ENCODE data around the gene HERPUD1. TPM values are rescaled to one million over a fixed set of nuclear protein-coding genes. Genes with fewer than 3 reads are reported as not detected.

Gene HERPUD1
- polyA plus RNA-seq, 2 of the 4 experiments (the other 2 are of a cell fraction), result 65.8 to 140 TPM

GRCh38 chr16:56923481-56924091 lies 8.4 kb upstream of the HERPUD1 start (continued):
- TF ChIP-seq, protein P1, sequence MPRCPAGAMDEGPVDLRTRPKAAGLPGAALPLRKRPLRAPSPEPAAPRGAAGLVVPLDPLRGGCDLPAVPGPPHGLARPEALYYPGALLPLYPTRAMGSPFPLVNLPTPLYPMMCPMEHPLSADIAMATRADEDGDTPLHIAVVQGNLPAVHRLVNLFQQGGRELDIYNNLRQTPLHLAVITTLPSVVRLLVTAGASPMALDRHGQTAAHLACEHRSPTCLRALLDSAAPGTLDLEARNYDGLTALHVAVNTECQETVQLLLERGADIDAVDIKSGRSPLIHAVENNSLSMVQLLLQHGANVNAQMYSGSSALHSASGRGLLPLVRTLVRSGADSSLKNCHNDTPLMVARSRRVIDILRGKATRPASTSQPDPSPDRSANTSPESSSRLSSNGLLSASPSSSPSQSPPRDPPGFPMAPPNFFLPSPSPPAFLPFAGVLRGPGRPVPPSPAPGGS (IDR thresholded peaks at IDR 0.05), result no peak
- TF ChIP-seq CBX2 (IDR thresholded peaks at IDR 0.05; ENCODE audit: borderline replicate concordance, low read depth), result no peak
- TF ChIP-seq RNF2 (IDR thresholded peaks at IDR 0.05; ENCODE audit: borderline replicate concordance, low read depth), result no peak
- TF ChIP-seq E2F6 (IDR thresholded peaks at IDR 0.05; ENCODE audit: borderline replicate concordance, low read depth), result no peak
- no peak for TF ChIP-seq KDM1A (IDR thresholded peaks at IDR 0.05; ENCODE audit: low read depth)
- TF ChIP-seq, protein P2, sequence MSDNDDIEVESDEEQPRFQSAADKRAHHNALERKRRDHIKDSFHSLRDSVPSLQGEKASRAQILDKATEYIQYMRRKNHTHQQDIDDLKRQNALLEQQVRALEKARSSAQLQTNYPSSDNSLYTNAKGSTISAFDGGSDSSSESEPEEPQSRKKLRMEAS (IDR thresholded peaks at IDR 0.05), result no peak

GRCh38 chr16:56927471-56927870 lies 4.5 kb upstream of the HERPUD1 start:
- TF ChIP-seq EHMT2 (IDR thresholded peaks at IDR 0.05; ENCODE audit: low read depth), result no peak
- no peak for TF ChIP-seq PBX3 (IDR thresholded peaks at IDR 0.05)
- no peak for TF ChIP-seq NPAS2 (CRISPR knock-in tag; IDR thresholded peaks at IDR 0.05; ENCODE audit: borderline replicate concordance)
- TF ChIP-seq E2F6 (IDR thresholded peaks at IDR 0.05; ENCODE audit: borderline replicate concordance, low read depth), result no peak
- TF ChIP-seq, protein P3, sequence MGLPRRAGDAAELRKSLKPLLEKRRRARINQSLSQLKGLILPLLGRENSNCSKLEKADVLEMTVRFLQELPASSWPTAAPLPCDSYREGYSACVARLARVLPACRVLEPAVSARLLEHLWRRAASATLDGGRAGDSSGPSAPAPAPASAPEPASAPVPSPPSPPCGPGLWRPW (IDR thresholded peaks at IDR 0.05), result no peak
- TF ChIP-seq RFX5 (IDR thresholded peaks at IDR 0.05), result no peak
- TF ChIP-seq POLR2AphosphoS2 (conservative IDR thresholded peaks at IDR 0.05; ENCODE audit: low read length), result no peak
- TF ChIP-seq, protein P1 (IDR thresholded peaks at IDR 0.05), result no peak
- DNase-seq (ENCODE audit: low read depth in 1 of 2, low spot score in 1 of 2) (no peak), ATAC-seq (no peak), FAIRE-seq (no peak)
- H3K4me3 ChIP-seq, result no peak overlapping the region
- ChIA-PET POLR2A (no interaction called here), CTCF (interaction anchor here (1.1 to 1.7 kb wide), 4 partner anchors 10 to 134 kb away, joined by 3 to 4 read pairs (median 4); no protein-coding TSS in a partner anchor)
- peaks cover 7% of the 10 kb centered on the region for H3K4me1 ChIP-seq
- no peaks in the 10 kb centered on the region for H3K9me3 ChIP-seq
- H3K27ac ChIP-seq, result no peak overlapping the region
- 44% methylated on average over 2 of the region's 2 CpGs for WGBS (ENCODE audit: missing lambda C conversion rate)
- H3K4me2 ChIP-seq, result no peak overlapping the region

- H3K27ac ChIP-seq, result no peak overlapping the region
- TF ChIP-seq HOXA7 (CRISPR knock-in tag; IDR thresholded peaks at IDR 0.05), result no peak
- TF ChIP-seq, protein P3 (IDR thresholded peaks at IDR 0.05), result no peak
- TF ChIP-seq, protein P4, sequence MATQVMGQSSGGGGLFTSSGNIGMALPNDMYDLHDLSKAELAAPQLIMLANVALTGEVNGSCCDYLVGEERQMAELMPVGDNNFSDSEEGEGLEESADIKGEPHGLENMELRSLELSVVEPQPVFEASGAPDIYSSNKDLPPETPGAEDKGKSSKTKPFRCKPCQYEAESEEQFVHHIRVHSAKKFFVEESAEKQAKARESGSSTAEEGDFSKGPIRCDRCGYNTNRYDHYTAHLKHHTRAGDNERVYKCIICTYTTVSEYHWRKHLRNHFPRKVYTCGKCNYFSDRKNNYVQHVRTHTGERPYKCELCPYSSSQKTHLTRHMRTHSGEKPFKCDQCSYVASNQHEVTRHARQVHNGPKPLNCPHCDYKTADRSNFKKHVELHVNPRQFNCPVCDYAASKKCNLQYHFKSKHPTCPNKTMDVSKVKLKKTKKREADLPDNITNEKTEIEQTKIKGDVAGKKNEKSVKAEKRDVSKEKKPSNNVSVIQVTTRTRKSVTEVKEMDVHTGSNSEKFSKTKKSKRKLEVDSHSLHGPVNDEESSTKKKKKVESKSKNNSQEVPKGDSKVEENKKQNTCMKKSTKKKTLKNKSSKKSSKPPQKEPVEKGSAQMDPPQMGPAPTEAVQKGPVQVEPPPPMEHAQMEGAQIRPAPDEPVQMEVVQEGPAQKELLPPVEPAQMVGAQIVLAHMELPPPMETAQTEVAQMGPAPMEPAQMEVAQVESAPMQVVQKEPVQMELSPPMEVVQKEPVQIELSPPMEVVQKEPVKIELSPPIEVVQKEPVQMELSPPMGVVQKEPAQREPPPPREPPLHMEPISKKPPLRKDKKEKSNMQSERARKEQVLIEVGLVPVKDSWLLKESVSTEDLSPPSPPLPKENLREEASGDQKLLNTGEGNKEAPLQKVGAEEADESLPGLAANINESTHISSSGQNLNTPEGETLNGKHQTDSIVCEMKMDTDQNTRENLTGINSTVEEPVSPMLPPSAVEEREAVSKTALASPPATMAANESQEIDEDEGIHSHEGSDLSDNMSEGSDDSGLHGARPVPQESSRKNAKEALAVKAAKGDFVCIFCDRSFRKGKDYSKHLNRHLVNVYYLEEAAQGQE (IDR thresholded peaks at IDR 0.05), result no peak
- TF ChIP-seq POLR2A (IDR thresholded peaks at IDR 0.05; ENCODE audit: low read length), result no peak
- no peak for TF ChIP-seq RARB (CRISPR knock-in tag; IDR thresholded peaks at IDR 0.05)
- no peak for TF ChIP-seq SMC3 (IDR thresholded peaks at IDR 0.05)
- no peak for TF ChIP-seq TP53 (CRISPR knock-in tag; IDR thresholded peaks at IDR 0.05)
- TF ChIP-seq HOXB5 (CRISPR knock-in tag; IDR thresholded peaks at IDR 0.05), result no peak
- TF ChIP-seq KDM5A (IDR thresholded peaks at IDR 0.05), result no peak
- FAIRE-seq (no peak), DNase-seq (ENCODE audit: low read depth in 1 of 2, low spot score in 1 of 2) (no peak), ATAC-seq (no peak)
- H3K4me1 ChIP-seq, result peaks cover 18% of the 10 kb centered on the region
- H3K4me3 ChIP-seq, result no peak overlapping the region
- H3K9me3 ChIP-seq, result no peaks in the 10 kb centered on the region
- 97% methylated on average over 4 of the region's 4 CpGs for WGBS (ENCODE audit: missing lambda C conversion rate)
- CTCF ChIA-PET, result interaction anchor here (0.7 to 0.9 kb wide), 2 partner anchors 13 to 136 kb away, joined by 3 read pairs; no protein-coding TSS in a partner anchor
- H3K4me2 ChIP-seq, result no peak overlapping the region
- POLR2A ChIA-PET, result interaction anchor here (0.7 kb wide), 1 partner anchor 329 kb away, joined by 3 read pairs; no protein-coding TSS in a partner anchor
Observed at GRCh38 chr16:56929639-56930038, 2.3 kb upstream of the HERPUD1 start.
